Progenitor cell of endocrine pancreas (in vitro differentiated cells): ENCODE data around the gene OR4D5. TPM values are rescaled to one million over a fixed set of nuclear protein-coding genes. Genes with fewer than 3 reads are reported as not detected.

ENCODE experiments used
- DNase-seq: peaks from one replicate; pipeline ENCODE4 v3.0.0; 2021; ENCODE audit warnings: low spot score; ENCODE audit not compliant: unreplicated experiment
- H3K27ac Mint-ChIP-seq: 2 replicates; pipeline ENCODE4 v1.8.0; 2021; ENCODE audit warnings: mild to moderate bottlenecking, moderate library complexity, mixed read lengths
- H3K27me3 Mint-ChIP-seq: 2 replicates; pipeline ENCODE4 v1.8.0; 2021; ENCODE audit warnings: mixed read lengths
- H3K36me3 Mint-ChIP-seq: 2 replicates; pipeline ENCODE4 v1.8.0; 2022; ENCODE audit warnings: mixed read lengths; ENCODE audit not compliant: insufficient read depth
- H3K4me1 Mint-ChIP-seq: 2 replicates; pipeline ENCODE4 v1.8.0; 2021; ENCODE audit warnings: low read depth, mixed read lengths
- H3K4me3 Mint-ChIP-seq: 2 replicates; pipeline ENCODE4 v1.8.0; 2021; ENCODE audit warnings: low read depth, mild to moderate bottlenecking, moderate library complexity, mixed read lengths
- H3K9me3 Mint-ChIP-seq: 2 replicates; pipeline ENCODE4 v1.8.0; 2021; ENCODE audit warnings: low read depth, mixed read lengths
- CTCF ChIP-seq: fragments of 200-600 bp; sonication (generic); IDR thresholded peaks from one replicate; pipeline ENCODE4 v1.5.0; 2021; ENCODE audit warnings: antibody characterized with exemption, mild to moderate bottlenecking; ENCODE audit not compliant: unreplicated experiment
- total RNA-seq: library from RNA; stranded (reverse); gene quantifications from 2 replicates; pipeline ENCODE4 v1.2.1, GENCODE V29; 2021

OR4D5 gene
- total RNA-seq, 1 donor from 2014 or later = 0.53 TPM

GRCh38 chr11:123904932-123905331 is 34.5 kb upstream of the OR4D5 start:
- DNase-seq = no peak
- H3K9me3 Mint-ChIP-seq = no peaks in the 10 kb centered on the region
- no peaks in the 10 kb centered on the region for H3K27me3 Mint-ChIP-seq
- H3K4me1 Mint-ChIP-seq = no peaks in the 10 kb centered on the region
- H3K27ac Mint-ChIP-seq = no peak overlapping the region
- TF ChIP-seq CTCF = no peak
- no peaks in the 10 kb centered on the region for H3K36me3 Mint-ChIP-seq
- H3K4me3 Mint-ChIP-seq = no peak overlapping the region

- H3K27me3 Mint-ChIP-seq = no peaks in the 10 kb centered on the region
- no peak overlapping the region for H3K4me3 Mint-ChIP-seq
- H3K4me1 Mint-ChIP-seq = no peaks in the 10 kb centered on the region
- no peaks in the 10 kb centered on the region for H3K36me3 Mint-ChIP-seq
- H3K9me3 Mint-ChIP-seq = no peaks in the 10 kb centered on the region
- DNase-seq = no peak
- no peak overlapping the region for H3K27ac Mint-ChIP-seq
- TF ChIP-seq CTCF = no peak
These were observed 33.6 kb upstream of the OR4D5 start for GRCh38 chr11:123905826-123906225.

- peaks cover under 1% of the 10 kb centered on the region for H3K9me3 Mint-ChIP-seq
- DNase-seq = no peak
- H3K4me3 Mint-ChIP-seq = no peak overlapping the region
- H3K36me3 Mint-ChIP-seq = no peaks in the 10 kb centered on the region
- TF ChIP-seq CTCF = no peak
- no peaks in the 10 kb centered on the region for H3K4me1 Mint-ChIP-seq
- no peak overlapping the region for H3K27ac Mint-ChIP-seq
- H3K27me3 Mint-ChIP-seq = no peaks in the 10 kb centered on the region
These were observed 18.5 kb upstream of the OR4D5 start for GRCh38 chr11:123920943-123921342.

- H3K9me3 Mint-ChIP-seq = no peaks in the 10 kb centered on the region
- no peak for DNase-seq
- no peaks in the 10 kb centered on the region for H3K36me3 Mint-ChIP-seq
- H3K4me3 Mint-ChIP-seq = no peak overlapping the region
- TF ChIP-seq CTCF = no peak
- no peaks in the 10 kb centered on the region for H3K4me1 Mint-ChIP-seq
- H3K27me3 Mint-ChIP-seq = no peaks in the 10 kb centered on the region
- no peak overlapping the region for H3K27ac Mint-ChIP-seq
These were observed 15.4 kb upstream of the OR4D5 start for GRCh38 chr11:123924027-123924426.

- Mint-ChIP-seq H3K4me3 (no peak overlapping the region), H3K27ac (no peak overlapping the region), H3K9me3 (no peaks in the 10 kb centered on the region)
These were observed 3.0 kb downstream of the OR4D5 start for GRCh38 chr11:123942413-123942812.

More at GRCh38 chr11:123942413-123942812, 3.0 kb downstream of the OR4D5 start:
- no peaks in the 10 kb centered on the region for H3K27me3 Mint-ChIP-seq
- H3K4me1 Mint-ChIP-seq = peaks cover 20% of the 10 kb centered on the region
- TF ChIP-seq CTCF = no peak
- no peak for DNase-seq
- H3K36me3 Mint-ChIP-seq = no peaks in the 10 kb centered on the region
